Stomach (tissue), 4 donors: ENCODE data around the gene KPNA1.

Experiments used
- CTCF ChIP-seq, 7 experiments: fragments of 450-650 bp in 4 of 7; fragments of 200-600 bp in 3 of 7; sonication (generic) in 3 of 7; IDR thresholded peaks; one replicate each; pipeline ENCODE4 v1.5.1; 2016 to 2019; ENCODE audit warnings: antibody characterized with exemption in 7 of 7, control low read depth in 2 of 7, mild to moderate bottlenecking in 1 of 7
- EP300 ChIP-seq: sonication (generic); formaldehyde crosslinking; IDR thresholded peaks from one replicate; pipeline ENCODE4 v1.6.1; 2017; ENCODE audit warnings: antibody characterized with exemption

GRCh38 chr3:122488262-122488973 is 26.3 kb downstream of the KPNA1 start:
- TF ChIP-seq EP300 (no peak), CTCF (IDR thresholded peaks at IDR 0.05) (no peak)
